Limb (tissue), 2 donors: Measurements from ENCODE around the gene RNF41.
"Not testable (repeated sequence)": the region's sequence is repeated elsewhere in the genome, so short reads cannot be mapped to it uniquely, and the experiment has no call there.

ENCODE experiments used
- DNase-seq, 2 donors: peaks; one replicate each; pipeline ENCODE4 v3.0.0-alpha.2; 2016; ENCODE audit errors: extremely low spot score in 2 of 2

The RNF41 gene

DNA sequence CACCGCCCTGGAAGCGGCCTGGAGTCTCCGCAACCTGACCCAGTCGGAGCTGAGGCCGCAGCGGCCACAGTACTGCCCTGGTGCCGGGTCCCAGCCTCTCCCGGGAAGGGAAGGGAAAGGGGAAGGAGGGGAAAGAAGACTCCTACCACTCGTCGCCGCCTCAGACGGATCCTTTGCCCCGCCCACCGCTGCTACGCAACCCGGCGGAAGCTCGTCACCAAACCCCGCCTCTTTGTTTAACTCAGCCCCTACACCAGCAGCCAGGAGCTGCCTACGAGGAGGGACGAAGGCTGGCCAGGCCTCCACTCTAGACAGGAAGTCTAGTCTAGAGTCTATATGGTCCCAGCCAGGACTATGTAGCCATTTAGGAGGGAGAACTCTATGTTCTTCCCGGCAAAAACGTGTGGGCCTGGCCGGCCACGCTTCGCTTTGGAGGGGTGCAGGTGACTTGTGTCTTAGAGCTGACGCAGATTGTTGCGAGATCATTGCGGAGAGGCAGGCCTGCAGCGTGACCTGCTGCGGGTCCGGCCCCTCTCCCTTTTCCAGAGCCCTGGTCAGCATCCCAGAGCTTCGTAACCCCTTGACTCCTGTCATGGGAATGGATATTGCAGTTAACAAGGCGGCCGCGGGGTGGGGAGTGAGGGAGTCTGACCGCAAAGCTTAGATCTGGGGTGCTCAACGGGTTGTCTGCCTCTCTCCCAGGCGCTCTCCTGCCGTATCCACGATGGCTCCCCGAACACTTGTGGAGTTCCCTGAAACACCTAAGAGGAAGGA is at the start of gene RNF41:
TSS of gene RNF41 (minus strand) at position 166 of the 774 bp plus-strand sequence. CDS start 7,875 bp downstream, outside the sequence.
- DNase-seq: peak; percentile 98

GRCh38 chr12:56271031-56271430 is 49.3 kb upstream of the RNF41 start:
- DNase-seq: no peak

- DNase-seq: no peak
These were observed 45.8 kb upstream of the RNF41 start for GRCh38 chr12:56267443-56268071.

GRCh38 chr12:56266693-56267442 is 45.1 kb upstream of the RNF41 start, which contains the start of gene COQ10A:
Gene COQ10A, plus strand, starts transcription at chr12:56266942. Its CDS starts 177 bp downstream, at chr12:56267119.
- DNase-seq: peak; percentile 88 to 91

DNA sequence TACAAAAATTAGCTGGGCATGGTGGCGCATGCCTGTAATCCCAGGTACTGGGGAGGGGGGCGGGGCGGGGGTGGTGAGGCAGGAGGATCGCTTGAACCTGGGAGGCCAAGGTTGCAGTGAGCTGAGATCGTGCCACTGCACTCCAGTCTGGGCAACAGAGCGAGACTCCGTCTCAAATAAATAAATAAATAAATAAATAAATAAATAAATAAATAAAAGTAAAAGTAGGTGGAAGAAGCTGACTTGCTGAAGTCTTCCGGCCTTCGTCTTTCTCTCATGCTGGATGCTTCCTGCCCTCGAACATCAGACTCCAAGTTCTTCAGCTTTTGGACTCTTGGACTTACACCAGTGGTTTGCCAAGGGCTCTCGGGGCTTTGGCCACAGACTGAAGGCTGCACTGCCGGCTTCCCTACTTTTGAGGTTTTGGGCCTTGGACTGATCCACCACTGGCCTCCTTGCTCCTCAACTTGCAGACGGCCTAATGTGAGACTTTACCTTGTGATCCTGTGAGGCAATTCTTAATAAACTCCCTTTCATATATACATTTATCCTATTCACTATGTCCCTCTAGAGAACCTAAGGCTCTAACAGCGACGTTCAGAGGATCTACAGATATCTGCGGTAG is 44.5 kb upstream of the RNF41 start:
- DNase-seq: not testable (repeated sequence)

GRCh38 chr12:56262955-56263354 is 41.2 kb upstream of the RNF41 start:
- not testable (repeated sequence) for DNase-seq

- no peak for DNase-seq
These were observed 39.9 kb upstream of the RNF41 start for GRCh38 chr12:56261503-56262232.

GRCh38 chr12:56260921-56261320 is 39.2 kb upstream of the RNF41 start:
- no peak for DNase-seq

DNA sequence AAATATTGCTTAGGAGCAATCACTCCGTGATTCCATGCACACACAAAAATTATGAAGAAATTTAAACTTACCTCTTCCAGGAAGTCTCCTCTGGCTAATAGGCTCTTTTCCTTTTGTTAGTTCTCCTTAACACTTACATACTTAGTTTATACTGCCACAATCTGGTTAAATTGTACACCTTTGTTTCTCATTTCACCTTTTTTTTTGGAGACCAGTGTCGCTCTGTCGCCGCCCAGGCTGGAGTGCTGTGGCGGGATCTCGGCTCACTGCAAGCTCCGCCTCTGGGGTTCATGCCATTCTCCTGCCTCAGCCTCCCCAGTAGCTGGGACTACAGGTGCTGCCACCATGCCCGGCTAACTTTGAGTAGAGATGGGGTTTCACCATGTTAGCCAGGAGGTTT is 38.7 kb upstream of the RNF41 start:
- DNase-seq: no peak

DNA sequence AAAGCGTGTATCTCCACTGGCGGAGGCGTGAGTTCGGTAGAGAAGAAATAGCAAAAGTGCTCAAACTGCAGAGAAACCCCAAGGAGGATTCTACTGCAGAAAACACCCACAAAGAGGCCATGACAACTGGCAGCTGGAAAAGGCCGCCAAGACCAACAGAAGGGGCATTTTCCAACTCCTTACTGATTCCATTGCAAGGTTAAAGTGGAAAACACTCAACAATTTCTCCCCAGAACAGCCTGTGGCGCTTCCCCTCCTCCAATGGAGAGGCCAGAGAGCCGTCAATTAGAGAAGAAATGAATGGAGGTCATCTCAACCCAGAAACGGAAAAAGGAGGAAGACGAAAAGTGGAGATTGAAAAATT is 37.1 kb upstream of the RNF41 start:
- DNase-seq: no peak

- peak; percentile 83 to 90 for DNase-seq
These were observed 36.5 kb upstream of the RNF41 start, which contains the start of gene ANKRD52 for GRCh38 chr12:56258068-56258819. Gene ANKRD52, minus strand, starts transcription at chr12:56258384. Its CDS starts 115 bp downstream, at chr12:56258269.

DNA sequence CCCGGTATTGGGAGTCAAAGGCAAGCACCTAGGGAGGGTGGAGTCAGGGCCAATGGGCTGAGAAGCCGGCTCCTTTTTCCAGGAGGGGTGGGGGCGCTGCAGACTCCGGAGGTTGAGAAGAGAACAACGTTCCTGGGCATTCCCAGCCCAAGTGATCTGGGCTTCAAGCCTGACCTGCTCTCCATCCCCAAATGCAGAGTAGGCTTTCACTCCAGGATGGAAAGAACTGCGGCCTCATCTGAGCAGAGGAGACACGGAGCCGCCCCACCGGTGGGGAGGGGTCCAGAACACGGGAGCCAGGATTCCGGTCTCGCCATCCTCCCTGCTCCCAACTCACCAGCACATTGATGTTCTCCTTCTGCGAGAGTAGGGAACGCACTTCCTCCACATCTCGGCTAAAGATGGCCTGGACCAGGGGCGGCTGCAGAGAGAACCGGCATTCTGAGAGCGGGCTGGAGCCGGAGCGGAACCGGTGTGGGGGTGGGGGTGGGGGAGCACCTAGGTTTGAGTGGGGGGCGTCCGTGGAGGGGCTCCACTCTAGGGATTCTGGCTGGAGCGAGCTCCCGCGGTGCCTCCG is 35.9 kb upstream of the RNF41 start:
- DNase-seq: peak in 1 of 2 donors; percentile 59

DNA sequence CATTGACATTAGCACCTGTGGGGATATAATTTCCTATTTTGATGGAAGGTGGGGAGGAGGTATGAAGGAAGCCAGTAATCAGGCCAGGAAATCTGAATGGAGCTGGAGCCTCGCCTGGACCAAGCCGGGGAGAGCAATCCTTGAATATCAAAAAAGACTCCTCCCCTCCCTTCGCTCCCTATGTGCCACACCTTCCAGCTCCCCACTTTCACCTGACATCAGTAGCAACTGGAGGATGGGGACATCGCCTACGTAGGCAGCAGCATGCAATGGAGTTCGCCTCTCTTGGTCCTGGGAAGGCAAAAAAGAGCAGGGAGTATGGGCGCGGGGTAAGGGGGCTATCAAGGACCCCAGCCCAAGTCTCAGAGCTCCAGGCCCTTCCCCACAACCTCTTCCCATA is 35.3 kb upstream of the RNF41 start:
- DNase-seq: no peak

DNA sequence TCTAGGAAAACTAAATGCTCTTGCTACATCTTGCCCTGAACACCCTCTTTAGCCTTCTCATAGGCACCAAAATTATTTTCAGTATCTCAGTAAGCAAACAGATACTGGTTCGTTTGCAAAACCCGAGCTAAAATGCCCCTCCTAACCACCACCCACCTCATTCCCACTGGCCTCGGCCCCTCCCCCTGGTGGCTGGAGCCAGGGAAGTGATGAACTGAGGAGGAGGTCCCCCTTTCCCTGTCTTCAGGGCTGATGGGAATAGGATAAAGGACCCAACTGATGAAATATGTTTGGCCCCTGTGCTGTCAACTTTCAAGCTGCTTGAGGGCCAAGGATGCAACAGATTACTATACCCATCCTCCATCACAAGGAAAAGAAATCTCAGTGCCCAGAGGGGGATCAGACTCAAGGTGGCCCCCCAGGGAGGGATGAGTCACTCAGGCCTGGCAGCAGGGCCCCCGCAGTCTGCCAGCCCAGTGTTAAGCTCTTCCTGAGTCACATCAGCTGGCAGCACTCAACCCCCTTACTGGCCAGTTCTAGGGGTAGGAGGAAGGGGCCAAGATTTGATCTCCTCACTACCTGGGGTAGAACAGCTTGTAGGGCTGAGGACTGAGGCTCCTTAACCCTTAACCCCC is 34.7 kb upstream of the RNF41 start:
- DNase-seq: no peak

DNA sequence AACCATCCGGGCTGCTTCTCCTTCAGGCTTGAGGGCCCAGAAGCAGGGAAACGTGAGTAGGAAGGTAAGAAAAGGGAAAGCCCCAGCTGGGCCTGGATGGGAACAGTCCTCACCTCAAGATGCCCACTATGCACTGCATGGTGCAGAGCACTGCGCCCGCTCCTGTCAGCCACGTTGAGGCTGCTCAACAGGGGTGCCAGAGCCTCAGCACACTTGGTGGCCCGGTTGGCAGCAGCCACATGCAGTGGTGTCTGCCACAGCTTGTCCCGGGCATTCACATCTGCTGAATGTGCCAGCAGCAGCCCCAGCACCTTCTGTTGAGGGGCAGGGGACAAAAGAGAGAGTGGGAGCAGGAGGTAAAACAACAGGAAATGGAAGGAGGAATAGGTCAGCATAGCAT is 33.9 kb upstream of the RNF41 start:
- no peak for DNase-seq

- DNase-seq: no peak
These were observed 31.4 kb upstream of the RNF41 start for GRCh38 chr12:56253091-56253490.

GRCh38 chr12:56252649-56253048 is 30.9 kb upstream of the RNF41 start:
- no peak for DNase-seq

DNA sequence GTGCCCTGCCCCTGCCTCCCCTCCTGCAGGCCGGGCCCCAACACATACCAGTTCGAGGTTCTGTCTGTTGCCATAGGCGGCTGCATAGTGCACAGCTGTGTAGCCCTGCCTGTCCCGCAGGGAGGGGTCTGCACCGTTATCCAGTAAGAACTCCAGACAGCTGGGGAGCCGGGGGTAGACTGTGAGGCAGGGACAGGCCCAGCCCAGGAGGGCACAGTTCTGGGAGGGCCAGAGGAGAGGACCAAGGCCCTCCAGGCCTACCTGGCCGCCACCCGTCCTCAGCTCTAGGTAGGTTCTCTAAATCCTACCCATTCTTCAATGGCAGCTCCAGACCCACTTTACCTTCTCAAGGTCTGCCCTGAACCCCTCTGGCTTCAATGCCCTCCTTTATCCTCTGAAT is 27.0 kb upstream of the RNF41 start:
- no peak for DNase-seq

DNA sequence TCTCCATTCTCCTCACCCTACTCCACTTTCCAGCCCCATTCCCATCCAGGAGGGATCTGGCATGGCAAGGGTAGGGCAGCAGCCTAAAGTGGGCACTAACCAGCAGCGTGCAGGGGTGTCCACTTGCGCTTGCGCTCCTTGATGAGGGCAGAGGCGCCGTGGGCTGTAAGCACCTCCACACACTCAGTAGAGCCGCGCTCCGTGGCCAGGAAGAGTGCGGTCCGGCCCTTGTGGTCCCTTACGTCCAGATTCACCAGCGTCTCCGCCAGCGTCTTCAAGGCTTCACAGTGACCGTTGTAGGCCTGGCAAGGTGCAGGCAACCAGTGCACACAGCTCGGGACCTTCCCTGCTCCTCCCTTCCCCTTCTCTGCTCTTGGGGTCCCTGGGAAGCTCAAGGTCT is 26.2 kb upstream of the RNF41 start:
- no peak for DNase-seq
